ENCODE measurements around the gene TEX22.

TEX22 gene

DNA sequence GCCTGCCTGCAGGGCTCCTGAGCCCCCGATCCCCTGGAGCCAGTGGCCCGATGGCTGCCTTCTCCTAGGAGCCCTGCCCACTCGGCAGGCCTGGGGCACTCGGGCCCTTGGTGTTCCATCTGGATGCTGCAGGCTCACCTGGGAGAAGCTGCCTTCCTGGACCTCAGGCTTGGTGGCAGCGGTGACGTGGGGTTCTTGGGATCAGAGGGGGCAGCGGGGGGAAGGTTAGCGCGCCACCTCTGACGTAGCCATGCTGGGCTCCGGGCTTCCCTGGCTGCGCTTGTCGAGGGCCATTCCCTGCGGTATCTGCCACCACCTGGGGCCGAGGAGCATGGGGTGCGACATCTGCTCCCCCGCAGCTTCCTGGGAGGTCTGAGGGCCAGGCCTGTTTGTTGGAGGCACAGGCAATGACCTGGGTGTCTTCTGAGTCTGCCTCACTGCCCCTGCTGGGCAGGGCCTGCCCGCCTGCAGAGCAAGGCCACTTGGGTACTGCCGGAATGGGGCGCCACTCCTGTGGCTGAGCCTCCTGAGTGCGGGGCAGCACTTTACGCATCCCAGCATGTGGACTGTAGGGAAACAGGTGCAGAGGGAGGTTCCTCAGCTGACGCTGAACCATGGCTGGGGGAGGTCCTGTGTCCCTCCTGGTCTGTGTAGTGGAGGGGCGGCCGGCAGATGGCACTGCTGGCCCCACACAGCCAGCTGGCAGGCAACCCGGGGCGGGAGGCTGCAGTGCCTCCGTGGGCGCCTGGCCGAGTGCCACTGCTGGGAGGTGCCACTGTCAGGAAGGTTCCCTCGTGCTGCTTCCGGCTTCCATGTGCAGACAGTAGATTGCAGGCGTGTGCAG is 41.6 kb downstream of the TEX22 start:
- TF ChIP-seq, protein P1, sequence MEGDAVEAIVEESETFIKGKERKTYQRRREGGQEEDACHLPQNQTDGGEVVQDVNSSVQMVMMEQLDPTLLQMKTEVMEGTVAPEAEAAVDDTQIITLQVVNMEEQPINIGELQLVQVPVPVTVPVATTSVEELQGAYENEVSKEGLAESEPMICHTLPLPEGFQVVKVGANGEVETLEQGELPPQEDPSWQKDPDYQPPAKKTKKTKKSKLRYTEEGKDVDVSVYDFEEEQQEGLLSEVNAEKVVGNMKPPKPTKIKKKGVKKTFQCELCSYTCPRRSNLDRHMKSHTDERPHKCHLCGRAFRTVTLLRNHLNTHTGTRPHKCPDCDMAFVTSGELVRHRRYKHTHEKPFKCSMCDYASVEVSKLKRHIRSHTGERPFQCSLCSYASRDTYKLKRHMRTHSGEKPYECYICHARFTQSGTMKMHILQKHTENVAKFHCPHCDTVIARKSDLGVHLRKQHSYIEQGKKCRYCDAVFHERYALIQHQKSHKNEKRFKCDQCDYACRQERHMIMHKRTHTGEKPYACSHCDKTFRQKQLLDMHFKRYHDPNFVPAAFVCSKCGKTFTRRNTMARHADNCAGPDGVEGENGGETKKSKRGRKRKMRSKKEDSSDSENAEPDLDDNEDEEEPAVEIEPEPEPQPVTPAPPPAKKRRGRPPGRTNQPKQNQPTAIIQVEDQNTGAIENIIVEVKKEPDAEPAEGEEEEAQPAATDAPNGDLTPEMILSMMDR (IDR thresholded peaks at IDR 0.05; ENCODE audit: low read depth, low read length) = no peak
- H3K4me3 ChIP-seq (ENCODE audit: low read depth, low read length) = no peak overlapping the region

DNA sequence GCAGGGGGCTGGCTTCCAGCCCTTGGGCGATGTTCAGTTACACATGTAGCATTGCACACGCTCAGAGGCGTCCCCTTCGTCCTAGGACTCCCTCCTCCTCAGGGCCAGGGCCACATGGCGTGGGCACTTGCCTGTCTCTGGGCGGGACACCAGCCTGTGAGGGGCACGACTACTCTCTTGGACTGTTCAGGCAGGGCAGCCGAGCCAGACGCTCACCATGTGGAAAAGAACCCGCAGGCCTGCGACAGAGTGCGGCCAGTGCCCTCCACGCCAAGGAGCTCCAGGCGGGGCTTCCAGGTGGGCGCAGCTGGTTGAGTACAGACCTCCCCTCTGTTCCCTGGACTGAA is 42.2 kb downstream of the TEX22 start:
- no peak overlapping the region for H3K4me3 ChIP-seq (ENCODE audit: low read depth, low read length)

DNA sequence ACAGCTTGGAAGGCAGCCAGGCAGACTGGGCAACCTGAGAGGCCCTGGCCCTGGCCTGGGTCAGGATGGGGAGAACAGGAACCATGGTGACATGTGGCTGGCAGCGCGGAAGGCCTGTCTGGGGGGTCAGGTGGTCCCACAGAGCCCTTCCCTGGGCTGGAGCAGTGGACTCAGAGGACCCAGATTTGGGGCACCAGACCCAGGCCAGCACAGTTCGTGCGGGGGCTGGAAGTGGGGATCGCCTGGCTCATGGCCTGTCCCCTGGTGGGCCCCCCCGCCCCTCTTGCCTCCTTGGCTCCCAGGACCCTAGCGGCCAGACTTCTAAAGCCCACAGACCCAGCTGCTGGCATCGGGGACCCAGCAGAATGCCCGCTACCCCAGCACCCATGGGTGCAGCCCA is 42.7 kb downstream of the TEX22 start:
- TF ChIP-seq, protein P1 (IDR thresholded peaks at IDR 0.05; ENCODE audit: low read depth, low read length) = no peak
- no peak overlapping the region for H3K4me3 ChIP-seq (ENCODE audit: low read depth, low read length)

More for the DNA sequence above, 42.2 kb downstream of the TEX22 start:
- TF ChIP-seq, protein P1 (IDR thresholded peaks at IDR 0.05; ENCODE audit: low read depth, low read length) = no peak

DNA sequence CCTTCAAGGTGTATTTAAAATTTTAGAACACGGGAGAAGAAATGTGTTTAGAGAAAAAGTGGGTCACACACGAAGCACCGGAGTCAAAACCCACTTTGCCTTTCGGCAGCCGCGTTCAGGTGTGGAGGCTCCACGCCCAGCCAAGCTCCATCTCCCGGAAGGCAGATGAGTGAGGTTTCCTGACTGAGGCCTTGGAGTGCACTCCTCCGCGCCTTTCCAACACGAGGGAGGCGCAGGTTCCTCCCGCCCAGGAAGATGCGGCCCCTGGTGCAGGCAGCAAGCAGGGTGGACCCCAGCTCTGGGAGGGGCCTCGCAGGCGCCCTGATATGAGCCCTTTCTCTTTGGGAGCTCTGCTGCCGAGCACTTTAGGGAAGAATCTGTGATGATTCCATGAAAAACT is 43.8 kb downstream of the TEX22 start:
- TF ChIP-seq, protein P1 (IDR thresholded peaks at IDR 0.05; ENCODE audit: low read depth, low read length) = no peak
- no peak overlapping the region for H3K4me3 ChIP-seq (ENCODE audit: low read depth, low read length)

DNA sequence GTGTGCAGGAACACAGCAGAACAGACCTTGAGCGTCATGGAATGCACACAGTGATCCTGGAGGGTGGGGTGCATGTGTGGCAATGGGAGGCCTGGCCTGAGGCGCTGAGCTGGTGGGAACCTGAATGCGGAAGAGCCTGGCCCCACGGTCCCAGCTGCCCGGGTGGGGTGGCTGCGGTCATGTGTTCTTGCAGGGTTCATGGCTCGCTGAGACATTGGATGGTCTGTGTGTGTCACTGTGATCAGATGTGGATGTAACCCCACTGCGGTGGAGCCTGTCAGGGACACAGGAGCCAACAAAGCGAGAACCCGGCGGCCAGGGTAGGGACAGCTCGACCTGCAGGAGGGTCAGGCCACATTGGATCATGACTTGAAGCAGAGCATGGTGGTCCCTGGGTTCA is 44.5 kb downstream of the TEX22 start:
- TF ChIP-seq, protein P1 (IDR thresholded peaks at IDR 0.05; ENCODE audit: low read depth, low read length) = no peak

DNA sequence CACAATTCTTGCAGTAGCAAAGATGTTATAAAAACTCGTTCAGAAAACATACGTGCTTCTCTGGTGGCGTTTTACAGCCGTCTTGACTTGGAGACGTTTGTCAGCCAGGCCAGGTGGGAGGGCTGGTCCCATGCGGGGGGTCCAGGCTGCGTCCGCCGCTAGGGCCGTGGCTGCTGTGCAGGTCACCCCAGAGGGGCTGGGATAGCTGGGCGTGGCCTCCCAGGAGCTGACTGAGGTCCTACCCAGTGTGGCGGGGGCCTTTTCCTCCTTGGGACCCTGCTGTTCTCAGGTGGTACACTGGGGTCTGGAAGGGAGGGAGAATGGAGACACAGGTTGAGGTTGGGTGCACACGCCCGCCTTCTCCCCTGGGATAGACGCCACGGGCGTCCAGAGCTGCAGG is 46.5 kb downstream of the TEX22 start:
- H3K4me3 ChIP-seq (ENCODE audit: low read depth, low read length) = no peak overlapping the region
- TF ChIP-seq, protein P1 (IDR thresholded peaks at IDR 0.05; ENCODE audit: low read depth, low read length) = no peak

More for the DNA sequence above, 44.5 kb downstream of the TEX22 start:
- H3K4me3 ChIP-seq (ENCODE audit: low read depth, low read length) = no peak overlapping the region

DNA sequence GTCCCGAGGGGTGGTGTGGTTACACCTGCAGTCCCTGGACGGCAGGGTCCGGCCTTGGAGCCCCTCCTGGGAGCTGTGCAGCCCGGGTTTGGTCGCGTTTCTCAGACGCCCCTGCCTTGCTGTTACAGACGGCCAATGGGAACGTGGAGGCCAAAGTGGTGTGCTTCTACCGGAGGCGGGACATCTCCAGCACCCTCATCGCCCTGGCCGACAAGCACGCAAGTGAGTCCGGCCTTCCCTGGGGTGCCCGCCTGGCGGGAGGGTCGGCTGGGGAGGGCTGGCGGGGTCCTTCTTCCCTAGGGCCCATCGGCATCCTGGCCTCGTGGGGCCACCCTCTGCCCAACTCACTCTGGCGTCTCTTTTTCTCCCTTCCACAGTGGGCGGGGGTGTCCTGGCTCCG is 47.0 kb downstream of the TEX22 start:
- TF ChIP-seq, protein P1 (IDR thresholded peaks at IDR 0.05; ENCODE audit: low read depth, low read length) = no peak

More for the DNA sequence above, 47.0 kb downstream of the TEX22 start:
- H3K4me3 ChIP-seq (ENCODE audit: low read depth, low read length) = no peak overlapping the region
